RWPE2 (cell line): ENCODE data around the gene SYT5.
A peak's percentile ranks its signal among the peaks of the same experiment; 100 is the strongest.

Source experiments
- ATAC-seq: fragments of 200-7000 bp; cut with Tn5 transposase; 3 replicates; pipeline ENCODE4 v1.9.1; 2021; ENCODE audit warnings: low read depth
- DNase-seq: peaks from one replicate; pipeline ENCODE4 v3.0.0-alpha.2; 2020; ENCODE audit warnings: low spot score
- H3K27ac ChIP-seq: fragments of 450-650 bp; 2 replicates; pipeline ENCODE4 v1.5.1; 2017; ENCODE audit warnings: mild to moderate bottlenecking; ENCODE audit not compliant: poor library complexity, severe bottlenecking
- H3K27me3 ChIP-seq: fragments of 250-450 bp; sonication (Bioruptor Pico); 2 replicates; pipeline ENCODE4 v1.5.1; 2021; ENCODE audit warnings: mild to moderate bottlenecking, moderate library complexity; ENCODE audit not compliant: insufficient read depth, poor library complexity, severe bottlenecking
- H3K36me3 ChIP-seq: fragments of 250-450 bp; sonication (Bioruptor Pico); 2 replicates; pipeline ENCODE4 v1.5.1; 2020; ENCODE audit warnings: low read depth, mild to moderate bottlenecking, moderate library complexity
- H3K4me1 ChIP-seq: fragments of 250-450 bp; sonication (Bioruptor Pico); 2 replicates; pipeline ENCODE4 v1.5.1; 2021; ENCODE audit warnings: mild to moderate bottlenecking, moderate library complexity; ENCODE audit not compliant: insufficient read depth, poor library complexity, severe bottlenecking
- H3K4me3 ChIP-seq: fragments of 250-450 bp; sonication (Bioruptor Pico); 2 replicates; pipeline ENCODE4 v1.5.1; 2021; ENCODE audit warnings: mild to moderate bottlenecking, moderate library complexity; ENCODE audit not compliant: severe bottlenecking
- H3K9me3 ChIP-seq: fragments of 250-450 bp; sonication (Bioruptor Pico); 2 replicates; pipeline ENCODE4 v1.5.1; 2021; ENCODE audit warnings: mild to moderate bottlenecking, moderate library complexity; ENCODE audit not compliant: severe bottlenecking
- CTCF ChIP-seq: fragments of 450-650 bp; IDR thresholded peaks from one replicate; pipeline ENCODE4 v1.5.1; 2017; ENCODE audit warnings: mild to moderate bottlenecking, moderate library complexity; ENCODE audit not compliant: poor library complexity, severe bottlenecking

SYT5 gene

GRCh38 chr19:55165952-55166529 is 14.0 kb downstream of the SYT5 start:
- Histone ChIP-seq H3K4me3 (peak overlapping the region; percentile 41), H3K27me3 (no peaks in the 10 kb centered on the region), H3K36me3 (no peaks in the 10 kb centered on the region), H3K4me1 (no peaks in the 10 kb centered on the region), H3K27ac (peak overlapping the region; percentile 54), H3K9me3 (no peaks in the 10 kb centered on the region)
- TF ChIP-seq CTCF, result peak; percentile 89
- ATAC-seq (peak; percentile 69), DNase-seq (no peak)

- DNase-seq (no peak), ATAC-seq (no peak)
- no peak for TF ChIP-seq CTCF
These were observed 18.3 kb downstream of the SYT5 start for GRCh38 chr19:55161571-55162322.

GRCh38 chr19:55160986-55161365 is 19.1 kb downstream of the SYT5 start:
- H3K4me1 ChIP-seq, result peaks cover 18% of the 10 kb centered on the region
- no peaks in the 10 kb centered on the region for H3K9me3 ChIP-seq
- no peak for ATAC-seq
- H3K36me3 ChIP-seq, result no peaks in the 10 kb centered on the region
- no peak for DNase-seq
- no peak overlapping the region for H3K27ac ChIP-seq
- H3K27me3 ChIP-seq, result no peaks in the 10 kb centered on the region
- H3K4me3 ChIP-seq, result no peak overlapping the region
- no peak for TF ChIP-seq CTCF

More at GRCh38 chr19:55161571-55162322, 18.3 kb downstream of the SYT5 start:
- H3K9me3 ChIP-seq, result no peaks in the 10 kb centered on the region
- H3K4me3 ChIP-seq, result no peak overlapping the region
- no peaks in the 10 kb centered on the region for H3K36me3 ChIP-seq
- peaks cover 18% of the 10 kb centered on the region for H3K4me1 ChIP-seq
- no peaks in the 10 kb centered on the region for H3K27me3 ChIP-seq
- H3K27ac ChIP-seq, result no peak overlapping the region

- H3K9me3 ChIP-seq, result no peaks in the 10 kb centered on the region
- ATAC-seq (peak; percentile 64), DNase-seq (peak; percentile 94)
- no peak overlapping the region for H3K4me3 ChIP-seq
- H3K27ac ChIP-seq, result peak overlapping the region; percentile 67
- H3K27me3 ChIP-seq, result no peaks in the 10 kb centered on the region
- peak; percentile 98 for TF ChIP-seq CTCF
- H3K4me1 ChIP-seq, result peaks cover 18% of the 10 kb centered on the region
- no peaks in the 10 kb centered on the region for H3K36me3 ChIP-seq
These were observed 19.7 kb downstream of the SYT5 start for GRCh38 chr19:55160128-55160985.
